Stimulated activated CD8-positive, alpha-beta memory T cell treated with anti-CD3 and anti-CD28 coated beads, Interleukin-15, amount 100 ng/mL, for 1 hour (primary cell): ENCODE measurements around the gene CACTIN.
A peak's percentile ranks its signal among the peaks of the same experiment; 100 is the strongest.
"Not testable (repeated sequence)": the region's sequence is repeated elsewhere in the genome, so short reads cannot be mapped to it uniquely, and the experiment has no call there.

Experiments used
- DNase-seq: peaks from one replicate; pipeline ENCODE4 v3.0.0-alpha.2; 2020; ENCODE audit warnings: low read depth

CACTIN gene

DNA sequence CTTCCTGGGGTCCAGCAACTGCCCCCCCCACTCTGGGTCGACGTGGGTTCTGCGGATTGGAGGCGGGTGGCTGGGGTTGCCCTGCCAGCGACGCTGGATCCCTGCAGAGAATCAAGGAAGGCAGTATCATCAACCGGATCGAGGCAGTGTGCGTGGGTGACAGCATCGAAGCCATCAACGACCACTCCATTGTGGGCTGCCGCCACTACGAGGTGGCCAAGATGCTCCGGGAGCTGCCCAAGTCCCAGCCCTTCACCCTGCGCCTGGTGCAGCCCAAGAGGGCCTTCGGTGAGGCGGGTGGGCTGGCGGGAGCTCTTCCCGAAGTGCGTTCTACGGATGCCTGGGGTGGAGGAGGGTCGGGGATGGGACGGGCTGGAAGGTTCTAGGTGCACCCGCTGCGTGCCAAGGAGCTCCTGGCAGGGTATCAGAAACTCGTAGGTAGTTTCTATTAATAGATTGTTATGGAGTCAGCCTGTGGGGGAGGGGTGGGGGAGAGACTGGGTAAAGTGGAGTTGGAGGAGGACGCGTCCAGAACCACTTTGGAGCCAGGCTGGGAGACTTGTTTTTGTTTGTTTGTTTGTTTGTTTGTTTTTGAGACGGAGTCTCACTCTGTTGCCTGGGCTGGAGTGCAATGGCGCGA, 39.8 kb downstream of the CACTIN start:
- no peak for DNase-seq

DNA sequence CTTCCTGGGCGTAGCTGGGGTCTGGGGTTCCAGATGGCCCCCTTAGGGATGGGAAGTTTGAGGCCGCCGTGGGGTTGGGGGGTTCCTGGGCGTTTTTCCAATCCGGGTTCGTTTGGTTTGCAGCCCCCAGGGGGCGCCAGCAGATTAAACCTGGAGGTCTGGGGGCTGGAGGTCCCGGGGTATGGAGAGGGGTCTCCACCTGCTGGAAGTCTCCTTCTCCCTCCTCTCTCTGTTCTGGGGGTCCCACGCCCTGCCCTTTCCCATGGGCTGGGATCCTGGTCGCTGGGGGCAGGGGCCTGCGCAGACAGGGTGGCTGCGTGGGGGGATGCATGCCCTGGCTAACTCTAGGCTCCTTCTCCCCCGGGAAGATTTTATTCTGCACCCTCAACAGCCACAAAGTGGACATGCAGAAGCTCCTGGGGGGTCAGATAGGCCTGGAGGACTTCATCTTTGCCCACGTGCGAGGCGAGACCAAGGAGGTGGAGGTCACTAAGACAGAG, 40.4 kb downstream of the CACTIN start:
- no peak for DNase-seq

DNA sequence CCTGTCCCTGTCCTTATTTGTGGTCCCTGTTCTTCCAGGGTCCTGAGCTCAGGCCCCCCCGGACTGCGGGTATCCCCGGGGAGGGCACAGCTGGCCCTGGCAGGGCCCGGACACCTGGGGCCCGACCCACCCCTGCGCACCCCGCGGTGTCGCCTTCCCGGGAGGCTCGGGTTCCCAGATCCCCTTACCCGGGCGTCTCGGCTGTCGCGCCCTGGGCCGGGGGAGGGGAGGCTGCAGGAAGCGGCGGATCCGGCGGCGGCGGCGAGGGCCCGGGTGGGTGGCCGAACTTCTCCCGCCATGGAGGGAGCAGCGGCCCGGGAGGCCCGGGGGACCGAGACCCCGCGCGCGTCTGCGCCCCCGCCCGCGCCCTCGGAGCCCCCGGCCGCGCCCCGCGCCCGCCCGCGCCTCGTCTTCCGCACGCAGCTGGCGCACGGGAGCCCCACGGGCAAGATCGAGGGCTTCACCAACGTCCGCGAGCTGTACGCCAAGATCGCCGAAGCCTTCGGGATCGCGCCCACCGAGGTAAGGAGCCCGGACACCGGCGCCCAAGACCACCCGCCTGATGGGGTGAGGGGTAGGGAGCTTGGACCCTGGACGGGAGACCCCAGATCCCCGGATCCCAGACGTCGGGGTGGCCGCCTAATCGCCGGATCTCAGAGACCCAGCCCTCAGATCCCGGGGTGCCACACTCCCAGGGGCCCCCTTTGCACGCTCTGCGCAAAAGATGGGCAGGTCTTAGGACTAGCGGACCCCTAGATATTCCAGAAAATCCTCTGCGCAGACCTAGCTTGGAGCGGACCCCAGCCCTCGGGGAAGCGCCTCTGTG, 41.1 kb downstream of the CACTIN start, which contains the start of gene GIPC3:
Gene GIPC3 (plus strand): TSS at position 178 of the 826 bp plus-strand sequence. CDS start 120 bp downstream, at position 298.
- no peak for DNase-seq

DNA sequence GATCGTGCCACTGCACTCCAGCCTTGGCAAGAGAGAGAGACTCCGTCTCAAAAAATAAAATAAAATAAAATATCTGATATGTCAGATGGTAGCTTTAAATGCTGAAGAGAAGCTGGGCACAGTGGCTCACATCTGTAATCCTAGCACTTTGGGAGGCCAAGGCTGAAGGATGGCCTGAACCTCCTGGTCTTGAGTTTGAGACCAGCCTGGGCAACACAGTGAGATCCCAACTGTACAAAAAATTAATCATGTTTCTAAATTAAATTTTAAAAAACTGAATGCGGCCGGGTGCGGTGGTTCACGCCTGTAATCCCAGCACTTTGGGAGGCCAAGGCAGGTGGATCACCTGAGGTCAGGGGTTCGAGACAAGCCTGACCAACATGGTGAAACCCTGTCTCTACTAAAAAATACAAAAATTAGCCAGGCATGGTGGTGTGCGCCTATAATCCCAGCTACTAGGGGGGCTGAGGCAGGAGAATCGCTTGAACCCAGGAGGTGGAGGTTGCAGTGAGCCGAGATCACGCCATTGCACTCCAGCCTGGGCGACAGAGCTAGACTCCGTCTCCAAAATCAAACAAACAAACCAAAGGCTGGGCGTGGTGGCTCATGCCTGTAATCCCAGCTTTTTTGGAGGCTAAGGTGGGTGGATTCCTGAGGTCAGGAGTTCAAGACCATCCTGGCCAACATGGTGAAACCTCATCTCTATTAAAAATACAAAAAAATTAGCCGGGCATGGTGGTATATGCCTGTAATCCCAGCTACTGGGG, 42.4 kb downstream of the CACTIN start:
- DNase-seq, result not testable (repeated sequence)

DNA sequence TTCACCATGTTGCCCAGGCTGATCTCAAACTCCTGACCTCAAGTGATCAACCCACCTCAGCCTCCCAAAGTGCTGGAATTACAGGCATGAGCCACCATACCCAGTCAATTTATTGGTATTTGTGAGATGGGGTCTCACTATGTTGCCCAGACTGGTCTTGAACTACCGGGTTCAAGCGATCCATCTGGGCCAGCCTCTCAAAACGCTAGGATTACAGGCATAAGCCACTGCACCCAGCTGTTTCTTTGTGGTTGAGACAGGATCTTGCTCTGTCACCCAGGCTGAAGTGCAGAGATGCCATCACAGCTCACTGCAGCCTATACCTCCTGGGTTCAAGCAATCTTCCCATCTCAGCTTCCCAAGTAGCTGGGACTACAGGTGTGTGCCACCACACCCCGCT, 44.8 kb downstream of the CACTIN start:
- not testable (repeated sequence) for DNase-seq

DNA sequence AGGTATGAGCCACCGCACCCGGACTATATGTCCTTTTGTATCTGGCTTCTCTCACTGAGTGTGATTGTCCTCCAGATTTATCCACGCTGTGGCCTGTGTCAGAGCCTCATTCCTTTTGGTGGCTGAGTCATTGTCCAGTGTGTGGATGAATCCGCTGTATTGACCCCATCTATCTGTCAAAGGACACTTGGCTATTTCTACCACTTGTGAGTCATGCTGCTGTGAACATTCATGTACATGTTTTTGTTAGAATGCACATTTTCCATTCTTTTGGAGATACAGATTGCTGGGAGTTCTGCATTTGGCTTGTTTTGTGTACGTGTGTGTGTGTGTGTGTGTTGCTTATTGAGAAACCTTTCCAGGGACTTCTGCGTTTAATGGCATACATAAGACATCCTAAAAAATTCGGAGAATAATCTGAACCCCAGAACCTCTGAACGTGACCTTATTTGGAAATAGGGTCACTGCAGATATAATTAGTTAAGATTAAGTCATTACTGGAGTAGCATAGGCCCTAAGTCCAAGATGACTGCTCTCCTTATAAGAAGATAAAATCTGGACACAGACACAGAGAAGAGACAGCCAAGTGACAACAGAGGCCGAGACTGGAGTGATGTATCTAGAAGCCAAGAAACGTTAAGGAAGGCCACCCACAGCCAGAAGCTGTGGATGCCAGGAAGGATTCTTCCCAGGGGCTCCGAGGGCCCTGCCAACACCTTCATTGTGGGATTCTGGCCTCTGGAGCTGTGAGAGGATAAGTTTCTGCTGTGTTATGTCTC, 46.2 kb downstream of the CACTIN start:
- no peak for DNase-seq

DNA sequence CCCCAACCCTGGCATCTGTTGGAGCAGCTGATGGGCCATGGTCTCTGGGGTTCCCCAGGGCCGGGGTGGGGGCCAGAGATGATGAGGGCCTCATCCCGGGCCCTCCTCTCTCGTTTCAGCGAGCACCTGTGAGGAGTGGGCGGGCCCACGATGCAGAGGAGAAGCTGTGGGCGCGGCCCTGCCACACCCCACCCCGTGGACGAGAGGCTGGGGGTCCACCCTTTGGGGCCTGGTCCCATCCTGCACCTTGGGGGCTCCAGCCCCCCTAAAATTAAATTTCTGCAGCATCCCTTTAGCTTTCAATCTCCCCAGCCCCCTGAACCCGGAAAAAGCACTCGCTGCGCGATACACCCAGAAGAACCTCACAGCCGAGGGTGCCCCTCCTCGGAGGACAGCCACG, 48.2 kb downstream of the CACTIN start:
- DNase-seq, result no peak

DNA sequence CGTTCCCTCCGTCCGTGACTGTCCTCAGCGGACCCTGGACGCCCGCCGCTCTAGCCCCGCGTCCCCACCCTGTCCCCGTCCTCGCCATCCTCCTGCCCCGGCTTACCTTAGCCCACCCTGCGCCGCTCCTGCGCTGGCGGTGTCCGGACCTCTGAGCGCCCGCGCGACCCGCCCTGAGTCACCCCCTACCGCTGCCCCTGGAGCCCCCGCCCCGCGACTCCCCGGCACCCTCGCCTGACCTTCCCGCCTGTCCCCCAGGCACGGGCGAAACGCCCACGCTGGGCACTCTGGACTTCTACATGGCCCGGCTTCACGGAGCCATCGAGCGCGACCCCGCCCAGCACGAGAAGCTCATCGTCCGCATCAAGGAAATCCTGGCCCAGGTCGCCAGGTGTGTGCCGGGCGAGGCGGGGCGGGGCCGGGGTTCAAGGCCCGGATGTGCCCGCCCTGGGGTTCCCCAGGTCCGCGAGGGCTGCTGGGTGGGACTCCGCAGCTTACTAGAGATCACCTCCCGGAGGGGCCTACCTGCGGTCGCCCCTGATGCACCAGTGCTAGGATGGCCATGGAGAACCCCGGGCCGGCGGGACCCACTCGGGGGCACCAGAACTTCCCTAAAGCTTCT, 48.8 kb downstream of the CACTIN start:
- no peak for DNase-seq

DNA sequence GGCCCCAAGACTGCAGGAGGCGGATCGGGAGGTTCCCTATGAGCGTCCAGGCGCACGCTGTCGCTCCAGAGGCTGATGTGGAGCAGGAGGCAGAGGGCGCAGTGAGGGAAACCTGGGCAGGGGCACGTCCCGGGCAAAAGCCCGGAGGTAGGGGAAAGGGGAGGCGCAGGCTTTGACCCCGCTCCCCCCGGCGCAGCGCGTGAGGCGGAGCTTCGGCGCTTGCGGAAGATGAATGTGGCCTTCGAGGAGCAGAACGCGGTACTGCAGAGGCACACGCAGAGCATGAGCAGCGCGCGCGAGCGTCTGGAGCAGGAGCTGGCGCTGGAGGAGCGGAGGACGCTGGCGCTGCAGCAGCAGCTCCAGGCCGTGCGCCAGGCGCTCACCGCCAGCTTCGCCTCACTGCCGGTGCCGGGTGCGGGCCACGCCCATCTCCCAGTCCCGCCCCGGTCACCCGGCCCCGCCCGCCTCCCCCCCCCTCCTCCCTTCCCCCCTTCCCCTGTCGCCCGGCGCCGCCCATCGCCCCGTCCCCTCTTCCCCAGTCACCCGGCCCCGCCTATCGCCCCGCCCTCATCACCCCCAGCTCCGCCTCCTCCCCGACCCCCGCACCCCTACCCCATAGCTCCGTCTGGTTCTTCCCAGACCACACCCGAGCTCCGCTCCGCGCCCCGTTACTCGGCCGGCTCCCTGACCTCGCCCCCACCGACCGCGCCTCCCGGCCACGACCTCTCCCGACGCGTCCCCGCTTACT, 49.7 kb downstream of the CACTIN start:
- DNase-seq, result no peak

DNA sequence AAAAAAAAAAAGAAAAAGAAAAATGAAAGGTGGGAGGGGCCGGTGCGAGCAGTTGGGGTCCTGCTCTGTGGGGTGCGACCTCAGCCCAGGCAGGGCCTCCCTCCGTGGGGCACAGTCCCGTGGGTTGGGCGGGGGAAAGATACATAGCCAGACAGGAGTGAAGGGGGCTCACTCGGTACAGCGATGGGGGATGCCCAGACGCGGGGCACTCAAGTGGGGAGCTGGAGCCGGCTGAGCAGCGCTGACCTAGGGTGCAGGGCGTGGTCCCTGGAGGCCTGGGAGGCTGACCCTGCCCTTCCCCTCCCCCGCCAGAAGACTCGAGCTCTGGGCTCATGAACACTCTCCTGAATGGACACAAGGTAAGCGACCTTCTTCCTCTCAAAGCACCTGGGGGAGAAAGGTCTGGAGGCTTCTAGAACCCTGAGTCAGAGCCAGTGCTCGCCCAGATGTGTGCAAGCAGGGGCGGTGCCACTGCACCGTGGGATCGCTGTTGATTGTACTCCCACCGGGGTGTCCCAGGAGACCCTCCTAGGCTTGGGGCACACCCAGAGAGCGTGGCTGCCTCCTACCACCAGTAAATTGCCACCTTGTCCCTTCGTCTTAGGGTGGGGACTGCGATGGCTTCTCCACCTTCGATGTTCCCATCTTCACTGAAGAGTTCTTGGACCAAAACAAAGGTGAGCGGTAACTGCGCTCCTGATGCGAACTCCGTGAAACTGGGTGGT, 50.5 kb downstream of the CACTIN start:
- no peak for DNase-seq

DNA sequence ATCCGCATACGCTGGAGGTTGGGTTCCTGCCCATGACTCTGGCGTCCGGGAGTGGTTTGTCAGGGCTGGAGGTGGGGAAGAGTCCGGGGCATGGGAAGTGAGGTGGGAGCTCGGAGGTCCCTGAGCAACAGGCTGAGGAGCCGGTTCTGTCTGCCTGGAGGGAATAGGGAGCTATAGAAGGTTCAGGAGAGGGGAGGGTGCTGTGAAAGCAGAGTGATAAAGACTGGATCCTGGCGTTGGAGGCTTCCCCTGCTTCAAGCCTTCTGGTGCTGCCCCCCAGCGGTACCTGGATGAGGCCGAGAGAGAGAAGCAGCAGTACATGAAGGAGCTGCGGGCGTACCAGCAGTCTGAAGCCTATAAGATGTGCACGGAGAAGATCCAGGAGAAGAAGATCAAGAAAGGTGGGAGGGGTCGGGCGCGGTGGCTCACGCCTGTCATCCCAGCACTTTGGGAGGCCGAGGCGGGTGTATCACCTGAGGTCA, 51.3 kb downstream of the CACTIN start:
- no peak for DNase-seq

DNA sequence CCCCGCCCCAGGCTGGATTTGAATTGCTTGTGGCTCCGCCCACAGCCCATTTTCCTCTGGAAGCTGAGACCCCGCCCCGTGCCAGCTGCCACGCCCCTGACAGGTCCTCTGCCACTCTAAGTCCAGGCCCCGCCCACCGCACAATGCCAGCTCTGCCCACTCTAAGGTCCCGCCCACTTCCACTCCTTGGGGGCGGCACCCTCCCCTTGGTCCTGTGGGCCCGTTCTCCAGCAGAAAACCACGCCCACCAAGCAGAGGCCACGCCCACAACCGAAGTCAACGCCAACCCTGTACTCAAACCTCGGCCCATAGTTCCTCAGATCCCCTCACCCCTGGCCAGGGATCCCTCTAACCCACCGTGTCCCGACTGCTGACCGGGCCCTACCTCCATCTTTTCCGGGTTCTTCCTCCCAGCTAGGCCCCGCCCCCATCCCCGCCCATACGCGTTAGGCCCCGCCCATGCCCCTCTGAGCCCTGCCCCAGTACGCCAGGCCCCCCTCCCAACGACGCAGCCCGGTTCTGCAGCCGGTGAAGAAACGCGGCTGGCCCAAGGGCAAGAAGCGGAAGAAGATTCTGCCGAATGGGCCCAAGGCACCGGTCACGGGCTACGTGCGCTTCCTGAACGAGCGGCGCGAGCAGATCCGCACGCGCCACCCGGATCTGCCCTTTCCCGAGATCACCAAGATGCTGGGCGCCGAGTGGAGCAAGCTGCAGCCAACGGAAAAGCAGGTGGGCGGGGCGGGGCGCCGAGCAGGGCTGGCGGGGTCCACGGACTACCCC, 52.5 kb downstream of the CACTIN start:
- peak; percentile 49 for DNase-seq

DNA sequence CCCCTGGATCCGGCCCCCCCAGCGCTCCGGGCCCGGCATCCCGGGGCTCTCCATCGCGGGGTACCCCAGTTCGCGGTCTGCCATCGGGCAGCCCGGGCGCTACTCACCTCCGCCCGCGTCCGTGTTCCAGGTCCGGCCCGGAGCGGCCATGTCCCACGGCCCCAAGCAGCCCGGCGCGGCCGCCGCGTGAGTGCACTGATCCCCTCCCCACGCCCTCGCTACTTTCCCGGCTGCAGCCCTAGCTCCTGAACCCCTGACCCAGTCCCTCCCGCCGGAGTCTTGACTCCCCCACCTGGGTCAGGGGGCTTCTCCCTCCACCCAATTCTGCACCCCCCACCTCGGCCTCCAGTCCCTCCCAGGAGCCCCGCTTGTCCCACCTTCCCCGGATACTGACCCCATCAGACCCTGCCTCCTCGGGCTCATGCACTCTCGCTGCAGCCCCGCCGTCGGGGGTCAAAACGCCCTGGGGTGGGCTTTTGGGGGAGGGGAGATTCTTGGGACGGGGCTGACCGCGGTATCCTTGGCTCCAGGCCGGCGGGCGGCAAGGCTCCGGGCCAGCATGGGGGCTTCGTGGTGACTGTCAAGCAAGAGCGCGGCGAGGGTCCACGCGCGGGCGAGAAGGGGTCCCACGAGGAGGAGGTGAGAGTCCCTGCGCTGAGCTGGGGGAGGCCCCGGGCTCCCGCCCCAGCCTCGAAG, 53.3 kb downstream of the CACTIN start:
- DNase-seq, result no peak

DNA sequence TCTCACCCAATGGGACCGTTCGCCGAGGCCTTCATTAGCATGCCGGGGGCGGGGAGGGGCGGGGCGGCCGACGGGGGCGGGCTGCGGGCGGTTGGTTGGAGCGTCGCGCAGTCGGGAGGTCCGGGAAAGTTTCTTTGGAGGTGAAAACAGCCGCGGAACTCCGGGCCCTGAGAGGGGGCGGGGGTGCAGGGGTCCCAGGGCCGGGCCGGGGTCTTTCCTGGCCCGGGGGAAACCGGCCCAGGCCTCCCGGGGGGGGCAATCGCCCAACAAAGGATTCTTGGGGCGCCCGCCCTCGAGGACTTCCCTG, 53.8 kb downstream of the CACTIN start, which contains the start of gene HMG20B:
Gene HMG20B (plus strand): TSS at position 90 of the 307 bp plus-strand sequence. CDS start 366 bp downstream, outside the sequence.
- no peak for DNase-seq

DNA sequence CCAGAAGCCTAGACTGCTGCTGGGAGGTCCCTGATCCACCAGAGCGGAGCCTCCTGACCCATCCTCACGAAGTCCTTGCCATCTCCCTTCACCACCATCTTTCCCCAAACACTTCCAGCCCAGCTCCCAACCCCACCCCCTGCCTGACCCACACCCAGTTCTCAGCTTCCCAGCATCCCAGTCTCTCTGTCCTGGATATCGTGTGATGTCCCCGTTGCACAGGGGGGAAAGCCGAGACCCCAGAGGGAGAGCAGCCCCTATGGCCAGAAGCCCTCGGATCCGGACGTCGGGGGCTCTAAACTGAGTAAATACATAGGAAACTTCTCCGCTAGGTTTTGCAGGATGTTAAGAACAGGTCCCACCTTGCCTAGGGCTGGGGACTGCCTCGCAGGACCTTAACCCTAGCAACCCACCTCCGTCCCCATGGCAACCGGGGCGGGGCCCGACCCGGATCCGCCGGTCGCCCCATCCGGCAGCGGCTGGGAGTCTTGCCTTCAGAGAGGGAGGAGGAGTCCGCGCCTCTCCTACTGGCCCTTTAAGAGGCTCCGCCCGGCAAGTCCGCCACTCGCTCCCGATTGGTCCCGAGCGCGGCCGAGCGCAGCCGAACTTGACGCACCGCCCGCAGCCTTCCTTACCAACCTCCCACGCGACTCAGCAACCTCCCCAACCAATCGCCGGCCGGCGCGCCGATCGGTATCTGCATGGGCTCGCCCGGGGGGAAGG, 54.3 kb downstream of the CACTIN start:
- peak; percentile 97 for DNase-seq

DNA sequence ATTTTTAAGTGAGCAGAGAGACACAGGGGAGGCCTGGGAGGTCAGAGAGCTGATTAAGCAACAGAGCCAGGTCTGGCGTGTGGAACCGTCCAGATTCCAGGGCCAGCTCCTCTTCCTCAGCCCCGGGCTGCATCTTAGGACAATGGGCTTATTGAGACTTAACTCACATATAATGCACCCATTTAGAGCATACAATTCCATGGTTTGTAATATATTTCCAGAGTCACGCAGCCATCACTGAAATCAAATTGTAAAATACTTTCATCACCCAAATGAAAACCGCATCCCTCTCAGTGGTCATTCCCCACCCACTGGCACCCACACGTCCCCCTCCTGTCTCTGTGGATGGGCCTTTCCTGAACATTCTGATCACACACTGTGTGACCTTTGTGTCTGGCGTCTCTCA, 56.0 kb downstream of the CACTIN start:
- DNase-seq, result no peak

DNA sequence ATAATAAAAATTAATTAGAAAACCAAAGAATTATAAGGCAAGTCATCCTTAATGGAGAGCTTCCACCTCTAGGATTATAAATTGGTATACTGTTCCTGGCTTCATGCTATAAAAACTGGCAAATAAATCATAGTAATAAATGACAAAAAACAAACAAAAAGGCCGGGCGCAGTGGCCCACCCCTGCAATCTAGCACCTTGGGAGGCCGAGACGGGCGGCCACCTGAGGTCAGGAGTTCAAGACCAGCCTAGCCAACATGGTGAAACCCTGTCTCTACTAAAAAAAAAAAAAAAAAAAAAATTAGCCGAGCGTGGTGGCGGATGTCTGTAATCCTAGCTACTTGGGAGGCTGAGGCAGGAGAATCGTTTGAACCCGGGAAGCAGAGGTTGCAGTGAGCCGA, 56.5 kb downstream of the CACTIN start:
- DNase-seq, result not testable (repeated sequence)

DNA sequence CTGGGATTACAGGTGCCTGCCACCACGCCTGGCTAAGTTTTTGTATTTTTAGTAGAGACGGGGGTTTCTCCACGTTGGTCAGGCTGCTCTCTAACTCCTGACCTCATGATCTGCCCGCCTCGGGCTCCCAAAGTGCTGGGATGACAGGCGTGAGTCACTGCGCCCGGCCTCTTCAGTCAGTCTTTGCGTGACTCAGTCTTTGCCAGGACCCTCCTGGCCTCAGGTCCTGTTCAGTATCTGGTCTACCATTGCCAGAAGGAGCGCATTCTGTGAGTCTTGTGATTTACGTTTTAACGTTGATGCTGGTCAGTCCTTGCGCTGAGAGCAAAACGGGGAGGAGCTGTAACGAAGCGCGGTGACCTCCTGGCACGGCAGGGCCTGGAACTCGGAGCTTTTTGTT, 61.5 kb downstream of the CACTIN start:
- DNase-seq, result no peak
